HL-60 (cell line): ENCODE data around the gene DNM3. TPM values are rescaled to one million over a fixed set of nuclear protein-coding genes. Genes with fewer than 3 reads are reported as not detected.

Experiments used
- DNase-seq, 2 experiments: peaks; one replicate each; pipeline ENCODE4 v3.0.0-alpha.2; 2010 to 2020; ENCODE audit warnings: low read depth in 1 of 2, low spot score in 1 of 2
- H3K27ac ChIP-seq: fragments of 250-450 bp; sonication (Bioruptor Pico); replicated peaks from 2 replicates; pipeline ENCODE4 v1.5.1; 2020; ENCODE audit warnings: mild to moderate bottlenecking, moderate library complexity
- H3K27me3 ChIP-seq: fragments of 250-450 bp; sonication (Bioruptor Pico); 2 replicates; pipeline ENCODE4 v1.5.1; 2021; ENCODE audit warnings: mild to moderate bottlenecking, moderate library complexity; ENCODE audit not compliant: insufficient read depth, poor library complexity, severe bottlenecking
- H3K4me3 ChIP-seq: replicated peaks from 2 replicates; pipeline ENCODE4 v1.5.1; 2011; ENCODE audit warnings: mild to moderate bottlenecking, control low read depth, low read length; ENCODE audit not compliant: insufficient read depth
- CTCF ChIP-seq: IDR thresholded peaks from one replicate; pipeline ENCODE4 v1.5.1; 2011; ENCODE audit warnings: low read length, control low read depth, inconsistent platforms; ENCODE audit not compliant: insufficient read depth
- GABPA ChIP-seq: IDR thresholded peaks from 2 replicates; pipeline ENCODE4 v1.6.1; 2012; ENCODE audit warnings: low read depth
- POLR2AphosphoS5 ChIP-seq: IDR thresholded peaks from 2 replicates; pipeline ENCODE4 v1.6.1; 2012; ENCODE audit warnings: low read depth
- REST ChIP-seq: IDR thresholded peaks from 2 replicates; pipeline ENCODE4 v1.6.1; 2012; ENCODE audit warnings: low read depth; ENCODE audit not compliant: insufficient replicate concordance
- SPI1 ChIP-seq: IDR thresholded peaks from 2 replicates; pipeline ENCODE4 v1.6.1; 2012; ENCODE audit warnings: low read depth, mild to moderate bottlenecking, borderline replicate concordance
- microRNA-seq: library from miRNA; unstranded; fragments of <30 nt; microRNA quantifications from one replicate; pipeline ENCODE4, GENCODE V29; 2018

Gene DNM3

GRCh38 chr1:172460887-172461315 lies 619.6 kb downstream of the DNM3 start:
- DNase-seq: no peak
- no peak overlapping the region for H3K4me3 ChIP-seq
- TF ChIP-seq POLR2AphosphoS5: no peak
- no peak for TF ChIP-seq SPI1
- no peak for TF ChIP-seq CTCF
- TF ChIP-seq REST: no peak
- no peak for TF ChIP-seq GABPA
- H3K27ac ChIP-seq: no peak overlapping the region
- H3K27me3 ChIP-seq: no peaks in the 10 kb centered on the region

Small RNA genes within 50 kb of the gene (microRNA-seq; reads per million reads assigned to microRNA genes)
- gene MIR199A2: not detected
- not detected for gene MIR3120
